Heart left ventricle (tissue), 13 donors: ENCODE data around the gene COBL.

ENCODE experiments used
- CTCF ChIP-seq, 12 donors: fragments of 200-600 bp; sonication (generic) in 4 of 12; IDR thresholded peaks; one replicate each; pipeline versions ENCODE4 v1.5.0 to v1.8.0; 2018 to 2022; ENCODE audit warnings: antibody characterized with exemption in 12 of 12, mild to moderate bottlenecking in 5 of 12
- POLR2A ChIP-seq, 2 donors: fragments of 450-650 bp; IDR thresholded peaks; one replicate each; pipeline ENCODE4 v1.6.1; 2017; ENCODE audit warnings: antibody characterized with exemption in 2 of 2, mild to moderate bottlenecking in 2 of 2, moderate library complexity in 2 of 2
- donor health status: ischemic (EF 13 %, LVEDD 7.1; RV severe dilation, severe dysfunction).
- donor health status: DM: no; HTN: yes; CAD: no.
- donor health status: DM: no; HTN: no; CAD: no.
- donor health status: ischemic (EF 25% LVEDD 6.9; RV normal size, moderate dysfunction).
- donor health status: ischemic (EF 25% LVEDD 5.7; RV mildly dilated, moderate dysfunction).
- donor health status: ischemic (EF 35%, LVEDD 5.7; RV mildly dilated, moderate dysfunction).
- donor health status: nonischemic (EF 11% LVEDD 7.7; RV severe dilation, severe dysfunction).
- donor health status: DM: yes; HTN: yes; CAD: no.
- donor health status: PGD.
- donor health status: ischemic (EF 29% LVEDD 5.4; RV normal size, mild dysfunction).
- donor health status: nonischemic (EF 23%, LVEDD 6.1; RV moderate dilation, normal function).

DNA sequence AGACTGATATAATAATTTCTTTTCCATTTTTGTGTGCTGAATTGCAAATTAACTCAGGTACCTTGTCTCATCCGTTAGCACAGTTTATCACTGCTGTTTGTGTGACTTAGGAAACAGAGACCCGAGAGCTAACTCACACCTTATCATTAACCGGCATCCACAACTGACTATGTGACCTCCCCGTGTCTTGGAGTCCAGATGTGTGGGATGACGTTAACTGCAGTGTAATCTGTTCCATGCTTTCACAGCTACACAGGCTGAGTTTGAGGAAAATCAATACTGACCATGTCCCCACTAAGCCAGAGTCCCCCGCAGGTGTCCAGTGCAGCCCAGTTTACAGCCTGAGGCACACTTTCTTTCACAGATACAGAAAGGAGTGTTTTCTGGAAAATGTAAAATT lies 154.7 kb downstream of the COBL start:
- TF ChIP-seq CTCF (IDR thresholded peaks at IDR 0.05) (no peak), POLR2A (IDR thresholded peaks at IDR 0.05) (no peak)
